NCI-H2227 (cell line): Measurements from ENCODE around the gene TBC1D1.

Experiments
- DNase-seq: peaks from one replicate; lab custom pipeline; 2025; ENCODE audit not compliant: unreplicated experiment; lab: John Stamatoyannopoulos, UW

Gene TBC1D1

GRCh38 chr4:38095691-38096090, 204.8 kb downstream of the TBC1D1 start:
- DNase-seq: no peak

GRCh38 chr4:38097818-38098217, 206.9 kb downstream of the TBC1D1 start:
- no peak for DNase-seq

GRCh38 chr4:38099020-38099600, 208.2 kb downstream of the TBC1D1 start:
- DNase-seq: no peak

GRCh38 chr4:38099908-38100407, 209.1 kb downstream of the TBC1D1 start:
- DNase-seq: no peak

DNA sequence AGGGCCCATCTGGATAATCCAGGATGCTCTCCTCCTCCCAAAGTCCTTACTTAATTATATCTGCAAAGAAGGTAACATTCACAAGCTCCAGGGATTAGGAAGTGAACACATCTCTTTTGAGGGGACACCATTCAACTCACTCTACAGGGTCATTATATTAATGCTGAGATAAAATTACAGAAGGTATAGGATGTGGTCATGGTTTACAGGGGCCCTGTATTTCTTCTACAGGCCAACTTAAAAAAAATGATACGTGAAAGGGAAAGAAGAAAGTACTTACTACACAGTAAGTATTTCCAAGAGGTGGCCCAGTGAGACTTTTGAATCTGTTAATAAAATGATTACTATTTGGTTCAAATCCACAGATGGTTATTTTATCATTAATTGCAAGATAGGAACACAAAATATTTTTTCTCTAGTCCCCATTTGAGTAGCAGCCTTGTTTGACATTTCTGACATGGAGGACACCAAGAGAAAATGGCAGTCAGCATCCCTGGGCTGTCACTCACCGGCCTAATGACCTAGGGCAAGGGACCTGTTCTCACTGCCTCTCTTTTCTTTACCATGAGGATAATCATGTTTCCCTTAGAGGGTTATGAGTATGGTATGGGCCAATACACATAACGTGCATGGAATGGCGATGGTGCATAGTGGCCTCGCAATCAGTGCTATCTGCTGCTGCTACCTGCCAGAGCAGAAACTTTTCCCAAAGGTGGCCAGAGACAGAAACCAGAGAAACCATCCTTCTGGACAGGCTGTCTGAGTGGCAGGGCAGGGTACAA, 209.8 kb downstream of the TBC1D1 start:
- no peak for DNase-seq

GRCh38 chr4:38101563-38101962, 210.7 kb downstream of the TBC1D1 start:
- DNase-seq: no peak

DNA sequence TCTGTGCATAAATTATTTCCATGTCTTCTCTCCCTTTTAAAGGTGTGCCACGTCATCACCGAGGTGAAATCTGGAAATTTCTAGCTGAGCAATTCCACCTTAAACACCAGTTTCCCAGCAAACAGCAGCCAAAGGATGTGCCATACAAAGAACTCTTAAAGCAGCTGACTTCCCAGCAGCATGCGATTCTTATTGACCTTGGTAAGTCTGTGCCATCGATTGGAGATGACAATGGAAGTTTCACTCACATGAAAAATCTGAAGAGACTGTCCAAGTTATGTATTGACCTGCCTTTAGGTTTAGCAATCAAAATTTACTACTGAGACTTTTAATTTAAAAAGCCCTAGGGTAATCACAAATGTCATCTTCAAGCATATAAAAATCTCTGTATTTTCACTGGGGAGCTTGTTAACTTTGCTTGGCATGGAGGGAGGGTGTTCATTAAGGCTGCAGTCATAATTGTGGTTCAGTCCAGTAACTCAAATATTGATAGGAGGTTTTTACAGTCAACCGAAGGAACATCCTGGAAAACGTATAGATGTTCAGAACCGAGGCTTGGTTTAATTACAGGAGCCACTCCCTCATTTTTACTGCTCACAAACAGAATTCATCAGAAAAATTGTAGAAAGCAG, 212.2 kb downstream of the TBC1D1 start:
- no peak for DNase-seq

- DNase-seq: no peak
Measured at GRCh38 chr4:38105475-38106220, 214.8 kb downstream of the TBC1D1 start.

GRCh38 chr4:38106311-38106710, 215.4 kb downstream of the TBC1D1 start:
- DNase-seq: no peak

GRCh38 chr4:38106886-38107514, 216.1 kb downstream of the TBC1D1 start:
- DNase-seq: no peak

GRCh38 chr4:38107818-38108217, 216.9 kb downstream of the TBC1D1 start:
- DNase-seq: no peak

DNA sequence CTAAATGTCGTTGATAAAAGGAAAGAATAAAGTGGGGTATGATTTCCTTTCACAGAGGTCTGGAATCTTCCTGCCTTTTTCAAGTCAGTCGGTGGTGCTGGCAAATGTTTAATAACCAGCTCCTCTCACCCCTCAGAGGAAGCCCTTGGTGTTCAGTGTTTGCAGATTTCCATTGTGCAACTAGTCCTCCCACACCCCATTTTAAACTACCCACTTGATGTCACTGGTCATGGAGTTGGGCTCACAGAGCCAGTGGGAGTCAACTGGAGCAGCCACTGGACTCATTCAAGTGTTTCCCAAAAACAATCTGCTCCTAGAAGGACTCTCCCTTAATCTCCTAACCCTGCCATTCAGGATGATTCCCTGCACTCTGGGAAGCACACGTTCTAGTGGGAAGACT, 218.5 kb downstream of the TBC1D1 start:
- DNase-seq: no peak

DNA sequence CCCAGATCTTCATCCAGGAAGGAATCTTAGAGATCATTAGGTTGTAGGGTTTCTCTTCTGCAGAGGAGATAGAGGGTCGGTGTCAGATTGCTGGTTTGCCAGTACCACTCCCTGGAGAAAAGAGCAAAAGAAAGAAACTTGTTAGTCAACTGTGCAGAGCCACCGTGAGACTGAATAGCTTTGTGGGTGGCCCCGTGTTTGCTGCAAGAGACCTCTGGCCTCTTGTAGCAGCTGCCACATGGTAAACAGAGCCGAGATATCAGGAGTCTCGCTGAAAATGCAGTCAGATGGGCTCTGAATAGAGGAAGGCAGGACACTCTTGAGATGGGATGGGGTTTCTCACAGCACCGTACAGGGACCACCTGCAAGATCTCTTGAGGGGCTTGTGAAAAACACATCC, 219.0 kb downstream of the TBC1D1 start:
- DNase-seq: peak; percentile 4

GRCh38 chr4:38111024-38111423, 220.1 kb downstream of the TBC1D1 start:
- no peak for DNase-seq

- DNase-seq: no peak
Measured at GRCh38 chr4:38111717-38112116, 220.8 kb downstream of the TBC1D1 start.

DNA sequence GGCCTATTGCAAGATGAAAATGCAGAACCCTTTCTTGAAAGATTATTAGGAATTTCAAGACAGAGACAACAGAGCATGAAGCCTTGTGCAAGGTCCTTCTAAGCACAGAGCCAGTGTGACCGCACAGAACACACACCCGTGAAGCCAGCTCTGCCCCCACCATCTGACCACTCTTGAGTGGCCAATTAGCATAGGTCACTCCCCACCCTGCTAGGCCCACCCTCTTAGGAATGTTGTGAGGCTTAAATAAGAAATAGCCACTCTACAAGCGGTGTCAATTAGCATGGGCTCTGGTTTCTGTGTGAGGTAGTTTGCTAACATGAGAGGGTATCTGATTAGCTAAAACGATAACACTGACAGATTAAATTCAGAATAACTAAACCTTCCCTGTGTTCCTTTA, 222.2 kb downstream of the TBC1D1 start:
- DNase-seq: no peak

DNA sequence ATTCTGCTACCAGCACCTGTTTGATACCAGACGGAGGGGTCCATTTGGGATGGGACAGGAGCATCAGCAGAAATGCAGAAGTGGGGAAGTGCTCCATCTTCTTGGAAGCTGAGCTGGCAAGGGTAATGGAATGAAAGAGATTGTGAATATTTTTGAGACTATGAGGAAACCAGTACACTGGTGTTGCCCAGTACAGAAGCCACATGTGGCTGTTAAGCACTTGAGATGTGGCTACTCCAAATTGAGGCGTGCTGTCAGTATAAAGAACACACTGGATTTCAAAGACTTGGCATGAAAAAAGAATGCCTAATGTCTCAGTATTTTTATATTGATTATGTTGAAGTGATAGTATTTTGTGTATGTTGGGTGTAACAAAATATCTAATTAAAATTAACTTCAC, 222.7 kb downstream of the TBC1D1 start:
- DNase-seq: no peak

DNA sequence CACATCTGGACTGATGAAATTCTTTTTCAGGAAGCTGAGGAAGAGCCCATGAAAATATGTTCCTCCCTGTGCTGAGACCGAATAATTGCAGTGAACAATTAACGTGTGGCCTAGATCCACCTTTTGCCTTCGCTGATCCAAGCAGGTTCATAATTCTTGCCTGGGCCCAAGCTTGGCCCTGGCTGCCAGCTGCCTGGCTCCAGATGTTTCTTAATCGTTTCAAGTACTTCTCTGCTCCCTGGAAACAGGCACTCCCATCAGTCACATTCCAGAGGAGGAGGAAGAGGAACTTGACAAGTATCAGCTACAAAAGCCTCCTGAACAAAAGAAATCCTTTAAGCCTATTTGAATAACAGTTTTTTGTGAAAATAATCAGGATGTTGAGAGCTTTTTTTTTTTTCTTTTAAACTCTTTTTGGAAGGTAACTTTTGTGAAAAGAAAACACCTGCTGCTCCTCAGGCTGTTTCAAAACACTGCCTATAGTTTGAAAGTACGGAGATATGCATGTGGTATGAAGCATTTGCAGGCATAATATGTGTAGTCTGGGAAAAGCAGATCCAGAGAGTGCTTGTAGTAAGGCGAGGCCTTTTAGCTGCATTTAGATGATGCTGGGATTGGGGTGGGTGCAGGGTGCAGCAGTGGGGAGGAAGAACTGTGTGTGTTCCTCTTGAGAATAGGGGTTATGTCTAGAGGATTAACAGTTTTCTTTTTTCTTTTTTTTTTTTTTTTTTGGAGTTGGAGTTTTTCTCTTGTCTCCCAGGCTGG, 223.7 kb downstream of the TBC1D1 start:
- no peak for DNase-seq

GRCh38 chr4:38115601-38116000, 224.7 kb downstream of the TBC1D1 start:
- DNase-seq: no peak

DNA sequence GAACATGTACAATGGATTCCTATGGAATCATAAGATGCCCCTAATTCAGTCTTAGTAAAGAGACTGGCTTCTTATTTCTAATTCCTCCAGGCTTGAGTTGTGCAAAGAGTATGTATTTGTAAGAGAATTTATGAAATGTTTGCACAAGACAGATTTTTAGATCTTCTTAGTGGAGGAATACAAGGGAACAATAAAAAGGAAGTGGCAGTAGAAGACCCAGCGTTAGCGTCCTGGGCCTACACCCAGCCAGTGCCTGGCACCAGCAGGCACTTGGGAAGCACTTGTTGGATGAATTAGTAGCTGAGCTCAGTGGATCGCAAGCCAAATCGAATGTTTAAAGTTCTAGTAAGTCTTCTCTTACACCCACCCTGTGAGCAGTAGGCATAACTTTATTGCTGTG, 226.7 kb downstream of the TBC1D1 start:
- no peak for DNase-seq
